Stimulated activated CD8-positive, alpha-beta memory T cell treated with anti-CD3 and anti-CD28 coated beads, Interleukin-7, amount 100 ng/mL, for 48 hours (primary cell): ENCODE data around the gene GTF3C5.
A peak's percentile ranks its signal among the peaks of the same experiment; 100 is the strongest.
"Not testable (repeated sequence)": the region's sequence is repeated elsewhere in the genome, so short reads cannot be mapped to it uniquely, and the experiment has no call there.

ENCODE experiments used
- DNase-seq, 2 donors: peaks; one replicate each; pipeline ENCODE4 v3.0.0-alpha.2; 2020; ENCODE audit warnings: low read depth in 1 of 2; ENCODE audit errors: extremely low read depth in 1 of 2

GTF3C5 gene

GRCh38 chr9:132995879-132996278 is 34.9 kb upstream of the GTF3C5 start:
- no peak for DNase-seq

GRCh38 chr9:132996526-132996925 is 34.3 kb upstream of the GTF3C5 start:
- no peak for DNase-seq

GRCh38 chr9:132997591-132997990 is 33.2 kb upstream of the GTF3C5 start:
- DNase-seq: no peak

- DNase-seq: not testable (repeated sequence)
These were observed 32.6 kb upstream of the GTF3C5 start for GRCh38 chr9:132998221-132998620.

- DNase-seq: no peak
These were observed 31.8 kb upstream of the GTF3C5 start for GRCh38 chr9:132998831-132999635.

GRCh38 chr9:133002147-133003070 is 28.4 kb upstream of the GTF3C5 start:
- DNase-seq: no peak

- no peak for DNase-seq
These were observed 27.7 kb upstream of the GTF3C5 start for GRCh38 chr9:133003071-133003461.

GRCh38 chr9:133003671-133004090 is 27.1 kb upstream of the GTF3C5 start:
- DNase-seq: no peak

- DNase-seq: no peak
These were observed 26.5 kb upstream of the GTF3C5 start for GRCh38 chr9:133004091-133004998.

- DNase-seq: no peak
These were observed 25.6 kb upstream of the GTF3C5 start for GRCh38 chr9:133004999-133005760.

GRCh38 chr9:133005957-133006356 is 24.8 kb upstream of the GTF3C5 start:
- DNase-seq: no peak

- DNase-seq: no peak
These were observed 24.0 kb upstream of the GTF3C5 start for GRCh38 chr9:133006731-133007352.

- no peak for DNase-seq
These were observed 22.4 kb upstream of the GTF3C5 start for GRCh38 chr9:133008406-133008805.

- DNase-seq: no peak
These were observed 22.0 kb upstream of the GTF3C5 start for GRCh38 chr9:133008824-133009223.

GRCh38 chr9:133009906-133010582 is 20.8 kb upstream of the GTF3C5 start:
- DNase-seq: no peak

- no peak for DNase-seq
These were observed 16.1 kb upstream of the GTF3C5 start for GRCh38 chr9:133014696-133015095.

- DNase-seq: peak; percentile 6 to 60
These were observed 7.5 kb upstream of the GTF3C5 start for GRCh38 chr9:133023117-133023890.

- DNase-seq: no peak
These were observed 4.4 kb upstream of the GTF3C5 start for GRCh38 chr9:133026426-133026825.
